HG03196 (cell line): ENCODE results near the gene RABGAP1.

Experiments
- ATAC-seq: cut with Tn5 transposase; IDR thresholded peaks from one replicate; pipeline ENCODE4 v1.9.1; 2021; ENCODE audit not compliant: unreplicated experiment

The RABGAP1 gene

GRCh38 chr9:123150708-123151503 is 210.1 kb downstream of the RABGAP1 start:
- no peak for ATAC-seq
